K562 (cell line): ENCODE results near the gene HMGN2. TPM values are rescaled to one million over a fixed set of nuclear protein-coding genes. Genes with fewer than 3 reads are reported as not detected.

Experiments used
- BRCA1 ChIP-seq, 2 experiments: fragments of 450-650 bp in 1 of 2; sonication (generic) in 1 of 2; formaldehyde crosslinking in 1 of 2; IDR thresholded peaks; 2 replicates each; pipeline versions ENCODE4 v1.5.0 to v1.6.1; 2017 to 2020; ENCODE audit warnings: mild to moderate bottlenecking in 1 of 2, missing genetic modification reagents in 1 of 2
- ESRRB ChIP-seq: fragments of 250-450 bp; sonication (Bioruptor Pico); IDR thresholded peaks from 2 replicates; pipeline ENCODE4 v1.5.0; 2020; ENCODE audit warnings: mild to moderate bottlenecking, moderate library complexity, borderline replicate concordance
- FOXP1 ChIP-seq: sonication (generic); formaldehyde crosslinking; IDR thresholded peaks from 2 replicates; pipeline ENCODE4 v1.8.0; 2022; ENCODE audit warnings: mild to moderate bottlenecking, missing genetic modification reagents
- HMG20A ChIP-seq: fragments of 450-650 bp; formaldehyde crosslinking; conservative IDR thresholded peaks from 2 replicates; pipeline ENCODE4 v1.4.0; 2020; ENCODE audit warnings: mild to moderate bottlenecking, mixed read lengths
- IFI16 ChIP-seq: fragments of 250-450 bp; sonication (Bioruptor Pico); IDR thresholded peaks from 2 replicates; pipeline ENCODE4 v2.1.2; 2022; ENCODE audit warnings: mild to moderate bottlenecking, inconsistent platforms
- NFATC3 ChIP-seq: fragments of 450-650 bp; IDR thresholded peaks from 2 replicates; pipeline ENCODE4 v1.6.1; 2017; ENCODE audit warnings: mild to moderate bottlenecking
- NR3C1 ChIP-seq: sonication (generic); formaldehyde crosslinking; IDR thresholded peaks from 2 replicates; pipeline ENCODE4 v1.8.1; 2022; ENCODE audit warnings: missing genetic modification reagents
- NUFIP1 ChIP-seq: fragments of 450-650 bp; IDR thresholded peaks from 2 replicates; pipeline ENCODE4 v1.6.1; 2018; ENCODE audit not compliant: partially characterized antibody
- SIN3A ChIP-seq, 2 experiments: fragments of 150-350 bp in 1 of 2; IDR thresholded peaks; 2 replicates each; pipeline ENCODE4 v1.6.1; 2011 to 2016; ENCODE audit warnings: borderline replicate concordance in 2 of 2, low read depth in 2 of 2, low read length in 2 of 2, mild to moderate bottlenecking in 2 of 2, moderate library complexity in 2 of 2; ENCODE audit not compliant: control insufficient read depth in 1 of 2
- TAF7 ChIP-seq: fragments of 450-650 bp; IDR thresholded peaks from 2 replicates; pipeline ENCODE4 v1.6.1; 2016; ENCODE audit warnings: missing genetic modification characterization, missing compliant biosample characterization
- TFE3 ChIP-seq: fragments of 450-650 bp; formaldehyde crosslinking; IDR thresholded peaks from 2 replicates; pipeline ENCODE4 v1.4.0; 2020; ENCODE audit warnings: mild to moderate bottlenecking, mixed read lengths
- THRB ChIP-seq: fragments of 450-650 bp; formaldehyde crosslinking; conservative IDR thresholded peaks from 2 replicates; pipeline ENCODE4 v1.4.0; 2022; ENCODE audit warnings: mild to moderate bottlenecking, missing genetic modification characterization
- ZBED1 ChIP-seq: IDR thresholded peaks from 2 replicates; pipeline ENCODE4 v1.6.1; 2014
- ZFP91 ChIP-seq: sonication (generic); formaldehyde crosslinking; IDR thresholded peaks from 2 replicates; pipeline ENCODE4 v1.8.0; 2022; ENCODE audit warnings: mild to moderate bottlenecking, missing genetic modification reagents
- ZHX1 ChIP-seq: fragments of 150-350 bp; conservative IDR thresholded peaks from 2 replicates; pipeline ENCODE4 v1.6.1; 2014; ENCODE audit warnings: low read length
- ZNF274 ChIP-seq: IDR thresholded peaks from 2 replicates; pipeline ENCODE4 v1.6.1; 2011; ENCODE audit warnings: low read depth, mild to moderate bottlenecking, low read length, moderate library complexity, borderline replicate concordance
- ZNF511 ChIP-seq: sonication (generic); formaldehyde crosslinking; IDR thresholded peaks from 2 replicates; pipeline ENCODE4 v1.8.0; 2022; ENCODE audit warnings: mild to moderate bottlenecking, missing genetic modification reagents
- ZNF696 ChIP-seq: fragments of 250-450 bp; sonication (Bioruptor Pico); conservative IDR thresholded peaks from 2 replicates; pipeline ENCODE4 v1.4.0; 2020; ENCODE audit warnings: mild to moderate bottlenecking, moderate library complexity
- polyA plus RNA-seq, 8 experiments: library from polyadenylated mRNA; depleted of rRNA in 4 of 8; stranded (reverse) in 5 of 8; unstranded in 3 of 8; fragments of >200 nt; fragmentation: Nextera tagmentation in 2 of 8; fragmentation: Illumina TruSeq in 1 of 8; extraction: Ambion mirVana in 2 of 8; extraction: Trizol in 1 of 8; gene quantifications; 2 replicates each; pipeline versions ENCODE4 v1.2.1 to v1.2.3, GENCODE V29; 2011 to 2014; ENCODE audit warnings: inconsistent platforms in 1 of 8, missing spikeins in 1 of 8
- total RNA-seq, 7 experiments: library from RNA; depleted of rRNA in 6 of 7; stranded (reverse); fragments of >200 nt in 6 of 7; fragmentation: Illumina TruSeq in 2 of 7; extraction: Trizol in 2 of 7; gene quantifications; 2 replicates each; pipeline versions ENCODE4 v1.2.1 to v1.2.3, GENCODE V29; 2011 to 2021; ENCODE audit warnings: low replicate concordance in 1 of 7

HMGN2 gene
- total and polyA plus RNA-seq, 9 of the 15 experiments (the other 6 are each of a cell fraction or from before 2014, with no cell fraction given) = 370 to 1,354 (median 965) TPM

GRCh38 chr1:26471498-26472319 lies 531 bp upstream of the HMGN2 start (continued):
- TF ChIP-seq ZFP91 (CRISPR knock-in tag) (0 out of 2 replicates have a peak, but pooled peaks have one; percentile 38), FOXP1 (CRISPR knock-in tag) (peak; percentile 63; the same call in 1 of the 2 replicates), NR3C1 (CRISPR knock-in tag) (no peak), IFI16 (CRISPR knock-in tag) (no peak), THRB (CRISPR knock-in tag) (no peak), SIN3A (IDR thresholded peaks at IDR 0.05; ENCODE audit: borderline replicate concordance in 2 of 2, control insufficient read depth in 1 of 2, low read depth in 2 of 2, low read length in 2 of 2) (peak; percentile 63 to 78; a peak in 2 of 4 replicates), NUFIP1 (no peak), HMG20A (CRISPR knock-in tag) (0 out of 2 replicates have a peak, but pooled peaks have one; percentile 55), TAF7 (tag) (peak; percentile 12; the same call in 1 of the 2 replicates), ESRRB (CRISPR knock-in tag) (no peak), TFE3 (CRISPR knock-in tag) (no peak), NFATC3 (no peak), ZHX1 (no peak; the same call in 1 of the 2 replicates), ZNF696 (no peak), BRCA1 (IDR thresholded peaks at IDR 0.05) (no peak), BRCA1 (CRISPR knock-in tag; IDR thresholded peaks at IDR 0.05) (no peak), ZNF511 (CRISPR knock-in tag) (peak; percentile 79; the same call in 1 of the 2 replicates), ZBED1 (no peak; the same call in 1 of the 2 replicates), ZNF274 (no peak)
